Neural progenitor cell (in vitro differentiated cells): Measurements from ENCODE around the gene SUSD6. TPM values are rescaled to one million over a fixed set of nuclear protein-coding genes. Genes with fewer than 3 reads are reported as not detected.

Source experiments
- DNase-seq: peaks from one replicate; pipeline ENCODE4 v3.0.0-alpha.2; 2016; ENCODE audit warnings: low spot score
- H2AFZ ChIP-seq: fragments of 200-600 bp; sonication (generic); replicated peaks from 2 replicates; pipeline ENCODE4 v1.6.1; 2016; ENCODE audit warnings: antibody characterized with exemption
- H3F3A ChIP-seq: fragments of 200-600 bp; sonication (generic); 2 replicates; pipeline ENCODE4 v1.6.1; 2016; ENCODE audit warnings: antibody characterized with exemption, low read depth
- H3K27ac ChIP-seq: fragments of 200-600 bp; sonication (generic); 2 replicates; pipeline ENCODE4 v1.5.1; 2016; ENCODE audit warnings: mild to moderate bottlenecking
- H3K27me3 ChIP-seq: fragments of 200-600 bp; sonication (generic); 2 replicates; pipeline ENCODE4 v1.6.1; 2016; ENCODE audit warnings: mild to moderate bottlenecking, moderate library complexity
- H3K36me3 ChIP-seq: fragments of 200-600 bp; sonication (generic); 2 replicates; pipeline ENCODE4 v1.5.1; 2016
- H3K4me1 ChIP-seq: fragments of 200-600 bp; sonication (generic); 2 replicates; pipeline ENCODE4 v1.6.1; 2016; ENCODE audit warnings: mixed run types
- H3K4me2 ChIP-seq: fragments of 200-600 bp; sonication (generic); 2 replicates; pipeline ENCODE4 v1.6.1; 2016
- H3K4me3 ChIP-seq: fragments of 200-600 bp; sonication (generic); 2 replicates; pipeline ENCODE4 v1.5.1; 2016
- H3K79me2 ChIP-seq: fragments of 200-600 bp; sonication (generic); 2 replicates; pipeline ENCODE4 v1.6.1; 2016; ENCODE audit warnings: low read depth
- H3K9ac ChIP-seq: fragments of 200-600 bp; sonication (generic); 2 replicates; pipeline ENCODE4 v1.6.1; 2016
- H3K9me3 ChIP-seq: fragments of 200-600 bp; sonication (generic); 2 replicates; pipeline ENCODE4 v1.5.1; 2016; ENCODE audit warnings: low read depth
- H4K20me1 ChIP-seq: fragments of 200-600 bp; sonication (generic); 2 replicates; pipeline ENCODE4 v1.6.1; 2016; ENCODE audit warnings: low read depth
- H3K27ac Mint-ChIP-seq: 3 replicates; pipeline ENCODE4 v1.8.0; 2021; ENCODE audit warnings: mixed read lengths
- H3K27me3 Mint-ChIP-seq: 2 replicates; pipeline ENCODE4 v1.8.0; 2022; ENCODE audit warnings: low read depth, mild to moderate bottlenecking, inconsistent platforms, moderate library complexity, mixed read lengths; ENCODE audit not compliant: insufficient read depth
- H3K36me3 Mint-ChIP-seq: 3 replicates; pipeline ENCODE4 v1.8.0; 2021; ENCODE audit warnings: mixed read lengths
- H3K4me1 Mint-ChIP-seq: 3 replicates; pipeline ENCODE4 v1.8.0; 2021; ENCODE audit warnings: mixed read lengths
- H3K4me3 Mint-ChIP-seq: 3 replicates; pipeline ENCODE4 v1.8.0; 2021; ENCODE audit warnings: mild to moderate bottlenecking, moderate library complexity, mixed read lengths
- H3K9me3 Mint-ChIP-seq: 3 replicates; pipeline ENCODE4 v1.8.0; 2020; ENCODE audit warnings: mixed read lengths
- EZH2 ChIP-seq: fragments of 200-600 bp; sonication (generic); IDR thresholded peaks from 2 replicates; pipeline ENCODE4 v1.6.1; 2017; ENCODE audit warnings: antibody characterized with exemption, mild to moderate bottlenecking, moderate library complexity
- EZH2phosphoT487 ChIP-seq: fragments of 200-600 bp; sonication (generic); IDR thresholded peaks from 2 replicates; pipeline ENCODE4 v1.6.1; 2017; ENCODE audit warnings: antibody characterized with exemption
- total RNA-seq: library from RNA; depleted of rRNA; stranded (reverse); fragments of >200 nt; gene quantifications from 2 replicates; pipeline ENCODE4 v1.2.3, GENCODE V29; 2015; ENCODE audit warnings: low replicate concordance
- TF ChIP-seq, protein P1 (sequence below): fragments of 200-600 bp; sonication (generic); IDR thresholded peaks from 2 replicates; pipeline ENCODE4 v1.5.1; 2017; ENCODE audit warnings: antibody characterized with exemption, mild to moderate bottlenecking

The SUSD6 gene
- total RNA-seq, 1 donor from 2014 or later: 6.3 TPM

DNA sequence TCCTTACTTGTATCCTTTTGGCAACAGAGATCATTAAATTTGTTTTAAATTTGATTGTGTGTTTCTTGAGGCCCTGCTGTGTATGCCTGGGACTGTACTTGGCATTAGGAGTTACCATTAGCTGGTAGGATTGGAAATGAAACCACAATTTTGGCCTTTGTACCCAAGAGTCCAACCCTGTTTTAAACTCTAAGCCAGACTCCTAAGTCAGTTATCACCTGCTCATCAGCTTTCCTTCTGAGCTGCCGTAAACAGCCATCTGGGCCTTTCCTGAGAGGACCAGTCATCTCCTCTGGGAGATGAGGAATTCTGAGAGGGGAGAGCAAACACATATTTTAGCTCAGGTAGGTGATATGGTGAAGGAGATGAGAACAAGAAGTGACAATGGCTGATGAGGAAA lies 81.2 kb downstream of the SUSD6 start:
- Histone ChIP-seq H3K27ac (no peak overlapping the region), H3K27me3 (no peaks in the 10 kb centered on the region), H3F3A (peaks cover 65% of the 10 kb centered on the region), H4K20me1 (peaks cover 5% of the 10 kb centered on the region), H3K36me3 (no peaks in the 10 kb centered on the region), H3K9me3 (no peaks in the 10 kb centered on the region), H2AFZ (no peak overlapping the region), H3K79me2 (peaks cover 2% of the 10 kb centered on the region), H3K4me2 (no peak overlapping the region), H3K4me3 (no peak overlapping the region), H3K4me1 (peaks cover 75% of the 10 kb centered on the region), H3K9ac (no peak overlapping the region)
- no peak for DNase-seq
- no peak for TF ChIP-seq EZH2
- TF ChIP-seq EZH2phosphoT487: no peak
- TF ChIP-seq, protein P1, sequence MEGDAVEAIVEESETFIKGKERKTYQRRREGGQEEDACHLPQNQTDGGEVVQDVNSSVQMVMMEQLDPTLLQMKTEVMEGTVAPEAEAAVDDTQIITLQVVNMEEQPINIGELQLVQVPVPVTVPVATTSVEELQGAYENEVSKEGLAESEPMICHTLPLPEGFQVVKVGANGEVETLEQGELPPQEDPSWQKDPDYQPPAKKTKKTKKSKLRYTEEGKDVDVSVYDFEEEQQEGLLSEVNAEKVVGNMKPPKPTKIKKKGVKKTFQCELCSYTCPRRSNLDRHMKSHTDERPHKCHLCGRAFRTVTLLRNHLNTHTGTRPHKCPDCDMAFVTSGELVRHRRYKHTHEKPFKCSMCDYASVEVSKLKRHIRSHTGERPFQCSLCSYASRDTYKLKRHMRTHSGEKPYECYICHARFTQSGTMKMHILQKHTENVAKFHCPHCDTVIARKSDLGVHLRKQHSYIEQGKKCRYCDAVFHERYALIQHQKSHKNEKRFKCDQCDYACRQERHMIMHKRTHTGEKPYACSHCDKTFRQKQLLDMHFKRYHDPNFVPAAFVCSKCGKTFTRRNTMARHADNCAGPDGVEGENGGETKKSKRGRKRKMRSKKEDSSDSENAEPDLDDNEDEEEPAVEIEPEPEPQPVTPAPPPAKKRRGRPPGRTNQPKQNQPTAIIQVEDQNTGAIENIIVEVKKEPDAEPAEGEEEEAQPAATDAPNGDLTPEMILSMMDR: no peak
- H3K4me1 Mint-ChIP-seq: peaks cover 57% of the 10 kb centered on the region
- H3K9me3 Mint-ChIP-seq: no peaks in the 10 kb centered on the region
- H3K27me3 Mint-ChIP-seq: peaks cover 6% of the 10 kb centered on the region
- H3K4me3 Mint-ChIP-seq: no peak overlapping the region
- peaks cover 2% of the 10 kb centered on the region for H3K36me3 Mint-ChIP-seq
- H3K27ac Mint-ChIP-seq: no peak overlapping the region

DNA sequence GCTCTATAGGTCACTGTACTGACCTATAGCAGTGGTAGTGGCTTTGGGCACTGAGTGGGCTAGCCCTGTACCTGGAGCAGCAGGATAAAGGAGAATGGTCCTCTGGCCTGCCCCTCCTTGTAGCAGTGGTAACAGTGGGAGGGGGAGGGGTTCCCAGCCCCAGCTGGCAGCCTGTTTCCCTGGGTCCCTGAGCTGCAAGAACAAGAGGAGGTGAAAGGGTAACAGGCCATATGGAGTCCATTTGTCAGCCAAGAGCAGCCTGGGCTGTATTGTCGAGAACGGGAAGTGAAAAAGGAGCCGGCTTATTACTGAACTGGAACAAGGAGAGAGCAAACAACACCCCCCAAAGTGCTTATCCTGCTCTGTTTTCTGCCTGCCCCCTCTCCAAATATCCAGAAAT lies 81.7 kb downstream of the SUSD6 start:
- peaks cover 52% of the 10 kb centered on the region for H3K4me1 Mint-ChIP-seq
- no peak overlapping the region for H3K4me3 ChIP-seq
- peak; percentile 34 for DNase-seq
- H3K4me3 Mint-ChIP-seq: no peak overlapping the region
- H3K79me2 ChIP-seq: peaks cover 5% of the 10 kb centered on the region
- no peaks in the 10 kb centered on the region for H3K9me3 ChIP-seq
- no peak overlapping the region for H2AFZ ChIP-seq
- H3K27me3 Mint-ChIP-seq: peaks cover 6% of the 10 kb centered on the region
- H3K36me3 Mint-ChIP-seq: peaks cover 2% of the 10 kb centered on the region
- TF ChIP-seq, protein P1: no peak
- TF ChIP-seq EZH2: no peak
- no peak for TF ChIP-seq EZH2phosphoT487
- peaks cover 5% of the 10 kb centered on the region for H4K20me1 ChIP-seq
- no peaks in the 10 kb centered on the region for H3K36me3 ChIP-seq
- H3K9ac ChIP-seq: no peak overlapping the region
- peak overlapping the region; percentile 54 for H3K27ac Mint-ChIP-seq
- peaks cover 62% of the 10 kb centered on the region for H3F3A ChIP-seq
- H3K4me1 ChIP-seq: peaks cover 71% of the 10 kb centered on the region
- H3K9me3 Mint-ChIP-seq: no peaks in the 10 kb centered on the region
- no peak overlapping the region for H3K4me2 ChIP-seq
- H3K27me3 ChIP-seq: no peaks in the 10 kb centered on the region
- no peak overlapping the region for H3K27ac ChIP-seq

DNA sequence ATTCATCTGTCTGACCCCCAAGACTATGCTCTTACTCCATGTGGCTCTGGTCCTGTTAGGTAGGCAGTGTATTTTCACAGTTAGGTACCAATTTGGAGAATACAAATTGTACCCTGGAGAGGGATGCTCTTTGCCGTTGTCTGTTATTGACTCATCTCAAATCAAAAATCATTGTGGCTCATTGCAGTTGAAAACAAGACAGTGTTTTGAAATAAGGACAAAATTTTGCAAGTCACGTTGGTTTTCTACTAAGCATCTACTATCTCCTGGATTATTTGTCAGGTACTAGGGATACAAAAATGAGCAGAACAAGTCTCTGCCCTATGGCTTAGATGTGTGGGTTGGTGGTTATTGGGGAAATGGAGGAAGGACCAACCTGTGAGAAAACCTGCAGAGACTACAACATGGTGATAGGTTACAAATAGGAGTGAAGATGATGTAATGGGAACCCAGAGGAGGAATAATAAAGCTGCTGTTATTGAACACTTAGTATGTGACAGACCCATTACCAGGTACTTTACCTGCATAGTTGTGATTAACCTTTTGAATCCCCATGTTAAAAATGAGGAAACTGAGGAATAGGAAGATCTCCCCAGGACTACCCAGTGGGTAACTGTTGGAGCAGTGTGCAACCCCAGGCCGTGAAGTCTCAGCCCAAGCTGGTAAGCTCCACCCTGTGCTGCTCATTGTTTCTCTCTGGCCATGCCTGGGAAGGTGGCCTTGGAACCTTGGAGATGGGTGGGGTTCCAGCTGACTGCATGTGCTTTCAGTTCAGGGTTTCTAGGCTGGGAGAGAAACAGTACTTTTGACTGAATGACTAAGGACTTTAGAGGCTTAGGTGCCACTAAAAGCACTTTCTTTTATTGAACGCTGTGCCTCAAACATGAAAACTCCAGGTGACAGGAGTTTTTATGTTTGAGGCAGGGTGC lies 82.7 kb downstream of the SUSD6 start:
- Histone ChIP-seq H3K4me3 (no peak overlapping the region), H3K79me2 (peaks cover 10% of the 10 kb centered on the region), H3F3A (peaks cover 68% of the 10 kb centered on the region), H3K4me1 (peaks cover 70% of the 10 kb centered on the region), H3K36me3 (no peaks in the 10 kb centered on the region), H3K9ac (no peak overlapping the region), H3K27ac (peak overlapping the region; percentile 60), H3K4me2 (peak overlapping the region; percentile 41), H4K20me1 (peaks cover 5% of the 10 kb centered on the region), H2AFZ (no peak overlapping the region), H3K27me3 (no peaks in the 10 kb centered on the region), H3K9me3 (no peaks in the 10 kb centered on the region)
- no peak overlapping the region for H3K4me3 Mint-ChIP-seq
- H3K27ac Mint-ChIP-seq: peak overlapping the region; percentile 35
- peaks cover 2% of the 10 kb centered on the region for H3K36me3 Mint-ChIP-seq
- H3K9me3 Mint-ChIP-seq: no peaks in the 10 kb centered on the region
- H3K27me3 Mint-ChIP-seq: peaks cover 6% of the 10 kb centered on the region
- H3K4me1 Mint-ChIP-seq: peaks cover 55% of the 10 kb centered on the region
- TF ChIP-seq EZH2: no peak
- TF ChIP-seq, protein P1: no peak
- no peak for TF ChIP-seq EZH2phosphoT487
- no peak for DNase-seq
